Left colon (tissue), 2 donors: ENCODE results near the gene FCER2. TPM values are rescaled to one million over a fixed set of nuclear protein-coding genes. Genes with fewer than 3 reads are reported as not detected.

Experiments
- ATAC-seq: fragments of 200-7000 bp; cut with Tn5 transposase; one replicate; pipeline ENCODE4 v1.9.1; 2020; ENCODE audit warnings: mild to moderate bottlenecking, moderate library complexity
- DNase-seq, 2 donors: peaks; one replicate each; pipeline ENCODE4 v3.0.0-alpha.2; 2020
- intact Hi-C, 2 donors: fragments of 100-400 bp; cut with DNase I in 1 of 2; cut with micrococcal nuclease in 1 of 2; formaldehyde crosslinking; loops; one replicate each; pipeline versions ENCODE4 v1.11.2 to v1.14.0; 2022; cut with DNase I, micrococcal nuclease
- total RNA-seq, 2 donors: library from RNA; stranded (reverse); fragmentation: NEBNext Ultra II Directional; extraction: Animal tissue kit (Norgen Biotek cat#: 25700); gene quantifications; one replicate each; pipeline ENCODE4 v1.2.1, GENCODE V29; 2021
- donor health status: DM: no; HTN: no; CAD: no.
- donor health status: DM: yes; HTN: yes; CAD: no.

FCER2 gene
- total RNA-seq, 2 donors from 2014 or later = 0.27 to 0.64 TPM

GRCh38 chr19:7705387-7706187, 3.7 kb upstream of the FCER2 start:
- peak; percentile 50 to 64 for DNase-seq
- intact Hi-C loops = no loop called here
- peak; percentile 22 for ATAC-seq

- DNase-seq (no peak), ATAC-seq (no peak)
- intact Hi-C loops = no loop called here
Measured at GRCh38 chr19:7704280-7705060, 2.5 kb upstream of the FCER2 start.

DNA sequence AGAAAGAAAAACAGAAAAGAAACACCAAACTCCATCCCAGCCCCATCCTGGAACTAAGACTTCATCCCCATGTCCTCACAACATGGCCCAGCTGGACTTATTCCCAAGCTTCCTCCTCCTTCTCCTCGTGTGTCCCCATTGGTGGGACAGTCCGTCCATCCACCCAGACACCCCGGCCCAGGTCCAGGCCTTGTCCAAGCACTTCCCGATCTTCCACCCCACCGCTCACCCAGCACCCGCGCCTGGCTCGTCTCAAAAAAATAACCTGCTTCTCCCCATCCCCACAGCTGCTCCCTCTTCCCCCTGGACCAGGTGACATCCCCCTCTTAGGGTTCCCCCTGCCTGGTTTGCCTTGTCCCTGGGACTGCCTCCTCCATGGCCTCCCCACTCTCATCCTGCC, 1.4 kb upstream of the FCER2 start:
- no peak for DNase-seq
- intact Hi-C loops = no loop called here
- no peak for ATAC-seq

DNA sequence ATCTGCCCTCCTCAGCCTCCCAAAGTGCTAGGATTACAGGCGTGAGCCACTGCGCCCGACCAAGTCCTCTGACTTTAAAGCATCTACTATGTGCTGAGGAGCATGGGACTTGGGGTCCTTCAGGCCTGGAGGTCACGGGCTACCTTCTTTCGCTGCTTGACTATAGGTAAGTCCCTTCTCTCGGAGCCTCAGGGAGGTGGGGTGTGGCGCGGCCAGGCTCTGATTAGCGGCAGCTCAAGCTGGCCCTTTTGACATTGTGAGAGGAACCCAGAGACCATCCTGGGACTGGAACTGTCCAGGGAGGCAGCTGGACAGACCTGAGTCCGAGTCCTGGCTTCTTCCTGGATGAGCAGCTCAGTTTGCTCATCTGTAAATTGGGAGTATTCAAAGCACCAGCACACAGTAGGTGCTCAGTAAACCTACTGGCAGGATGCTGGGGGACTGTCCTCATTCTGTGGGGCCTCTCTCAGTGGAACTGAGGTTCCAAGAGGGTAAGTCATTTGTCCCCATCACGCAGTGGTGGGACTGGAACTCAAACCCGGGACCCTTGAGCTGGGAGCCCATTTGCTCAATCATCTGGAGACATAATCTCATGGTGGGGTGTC, 780 bp downstream of the FCER2 start:
- DNase-seq = no peak
- intact Hi-C loops = no loop called here
- ATAC-seq = no peak

- no peak for ATAC-seq
- intact Hi-C loops = no loop called here
Measured at GRCh38 chr19:7699417-7700401, 2.2 kb downstream of the FCER2 start.

DNA sequence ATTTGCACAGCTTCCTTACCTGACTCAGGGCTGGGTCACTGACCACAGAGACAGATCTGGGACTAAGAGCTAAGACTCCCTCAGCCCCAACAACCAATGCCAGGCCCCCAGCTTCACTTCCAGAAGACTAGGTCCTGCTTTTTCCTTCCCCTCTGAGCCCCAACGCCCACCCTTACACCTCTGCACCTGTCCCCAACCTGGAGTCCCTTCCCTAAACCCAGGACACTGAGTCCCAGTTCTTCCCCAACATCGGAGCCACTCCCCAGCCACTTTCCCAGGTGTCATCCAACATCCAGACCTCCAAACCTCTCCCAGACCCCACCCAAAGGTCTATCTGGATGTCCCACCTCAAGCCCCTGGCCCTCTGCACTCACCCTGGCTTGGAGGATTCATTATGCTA, 2.9 kb downstream of the FCER2 start:
- DNase-seq = no peak
- ATAC-seq = no peak
- intact Hi-C loops = no loop called here

More at GRCh38 chr19:7699417-7700401, 2.2 kb downstream of the FCER2 start:
- no peak for DNase-seq

GRCh38 chr19:7698583-7698982, 3.3 kb downstream of the FCER2 start:
- DNase-seq = no peak
- intact Hi-C loops = no loop called here
- ATAC-seq = no peak

DNA sequence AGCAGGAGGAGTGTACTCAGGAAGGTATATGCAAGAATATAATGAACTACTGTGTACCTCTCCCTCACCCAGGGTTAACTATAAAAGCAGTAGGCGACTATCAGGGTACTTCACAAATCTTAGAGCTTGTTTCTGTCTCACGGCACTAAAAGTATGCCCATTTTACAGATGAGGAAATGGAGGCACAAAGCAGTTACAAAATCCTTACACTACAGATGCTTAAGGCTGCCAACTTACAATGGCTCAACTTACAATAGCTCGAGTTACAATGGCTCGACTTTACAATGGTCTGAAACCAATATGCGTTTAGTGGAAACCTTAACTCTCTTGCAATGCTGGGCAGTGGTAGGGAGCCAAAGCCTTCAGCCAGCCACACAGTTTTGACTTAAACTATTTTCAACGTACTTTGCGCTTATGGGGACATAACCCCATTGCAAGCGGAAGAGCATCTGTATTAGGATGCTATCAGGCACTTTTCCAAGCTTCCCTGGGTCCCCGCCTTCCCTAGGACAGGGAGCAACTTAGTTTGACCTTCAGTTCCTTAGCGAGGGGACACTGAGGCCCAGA, 4.1 kb downstream of the FCER2 start:
- DNase-seq = no peak
- no peak for ATAC-seq
- intact Hi-C loops = no loop called here

DNA sequence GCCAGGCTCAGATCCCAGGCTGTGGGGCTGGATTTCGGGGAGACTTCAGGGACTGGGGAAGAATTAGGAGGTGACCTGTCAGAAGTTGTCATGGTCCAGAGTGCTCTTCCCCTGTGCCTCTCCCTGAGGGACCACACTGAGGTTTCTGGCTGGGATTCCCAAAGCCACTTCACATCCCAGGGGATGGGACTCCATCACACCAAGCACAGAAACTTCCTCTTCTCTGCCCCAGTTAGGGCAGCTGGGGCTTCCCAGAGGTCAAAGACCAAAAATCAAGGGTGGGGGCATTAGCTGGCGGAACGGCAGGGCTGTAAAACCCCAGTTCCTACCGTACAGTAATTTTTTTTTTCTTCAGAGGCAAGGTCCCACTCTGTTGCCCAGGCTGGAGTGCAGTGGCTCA, 7.4 kb downstream of the FCER2 start:
- DNase-seq = no peak
- ATAC-seq = no peak
- intact Hi-C loops = no loop called here

DNA sequence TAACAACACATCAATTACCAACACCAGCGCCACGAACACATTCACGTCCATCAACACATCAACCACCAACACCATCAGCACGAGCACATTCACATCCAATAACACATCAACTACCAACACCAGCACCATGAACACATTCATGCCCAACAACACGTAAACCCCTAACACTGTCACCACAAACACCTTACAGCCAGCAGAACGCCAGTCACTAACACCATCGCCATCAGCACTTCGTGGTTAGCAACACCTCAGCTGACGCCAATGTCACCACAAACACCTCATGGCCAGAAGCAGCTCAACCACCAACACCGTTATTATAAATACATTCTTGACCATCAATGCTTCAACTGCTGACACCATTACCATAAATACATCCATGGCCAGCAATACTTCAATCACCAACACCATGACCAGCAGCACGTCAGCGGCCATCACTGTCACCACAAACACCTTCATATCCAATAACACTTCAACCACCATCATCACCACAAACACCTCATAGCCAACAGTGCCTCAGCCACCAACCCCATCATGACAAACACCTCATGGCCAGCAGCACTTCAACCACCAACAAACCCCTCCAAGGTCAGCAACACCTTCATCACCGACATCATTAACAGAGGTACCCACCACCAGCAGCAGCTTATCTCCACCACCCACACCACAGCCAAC, 9.4 kb downstream of the FCER2 start:
- ATAC-seq = no peak
- intact Hi-C loops = no loop called here

GRCh38 chr19:7691497-7691896, 10.4 kb downstream of the FCER2 start:
- intact Hi-C loops = no loop called here
- DNase-seq (no peak), ATAC-seq (no peak)

More for the DNA sequence above, 9.4 kb downstream of the FCER2 start:
- DNase-seq = no peak

GRCh38 chr19:7690779-7691258, 11.1 kb downstream of the FCER2 start:
- no peak for ATAC-seq
- no peak for DNase-seq
- intact Hi-C loops = no loop called here

GRCh38 chr19:7689165-7689564, 12.8 kb downstream of the FCER2 start:
- no peak for ATAC-seq
- intact Hi-C loops = no loop called here
- DNase-seq = no peak

- no peak for ATAC-seq
- intact Hi-C loops = no loop called here
- no peak for DNase-seq
Measured at GRCh38 chr19:7687177-7687576, 14.8 kb downstream of the FCER2 start.

GRCh38 chr19:7685546-7686445, 16.1 kb downstream of the FCER2 start:
- DNase-seq (no peak), ATAC-seq (no peak)
- intact Hi-C loops = no loop called here

GRCh38 chr19:7682175-7682855, 19.6 kb downstream of the FCER2 start:
- ATAC-seq (no peak), DNase-seq (no peak)
- intact Hi-C loops = no loop called here
